ENCODE results near the gene CAPZA2.
A peak's percentile ranks its signal among the peaks of the same experiment; 100 is the strongest.
"Not testable (repeated sequence)": the region's sequence is repeated elsewhere in the genome, so short reads cannot be mapped to it uniquely, and the experiment has no call there.

Gene CAPZA2

DNA sequence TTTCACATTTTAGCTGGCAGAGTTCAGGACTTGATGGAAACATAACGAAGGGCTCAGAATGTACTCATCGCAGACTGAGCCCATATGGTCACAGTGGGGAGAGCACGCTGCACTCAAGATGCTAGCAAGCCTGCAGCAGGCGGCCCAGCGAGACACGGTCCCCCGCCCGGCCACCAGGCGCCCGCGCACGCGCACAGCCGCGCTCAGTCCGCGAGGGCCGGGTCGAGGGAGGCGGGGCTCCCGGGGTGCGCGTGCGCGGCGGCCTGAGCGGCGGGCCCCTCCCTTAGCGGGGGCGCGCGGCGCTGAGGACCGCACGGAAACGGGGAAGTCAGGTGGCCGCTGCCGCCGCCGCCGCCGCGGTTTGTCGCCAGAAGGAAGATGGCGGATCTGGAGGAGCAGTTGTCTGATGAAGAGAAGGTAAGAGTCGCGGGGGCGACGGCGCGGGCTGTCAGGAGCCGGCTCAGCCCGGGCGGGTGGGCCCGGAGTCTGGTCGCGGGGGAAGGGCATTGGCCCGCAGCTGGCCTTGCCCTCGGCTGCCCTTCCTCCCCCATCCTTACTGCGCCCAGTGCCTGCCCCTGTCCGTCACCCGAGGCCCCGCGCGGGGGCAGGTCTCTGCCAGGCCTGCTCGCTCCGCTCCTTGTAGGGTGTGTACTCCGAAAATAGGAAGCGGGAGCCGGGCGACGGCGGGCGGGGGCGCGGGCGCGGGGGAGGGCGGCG is at the start of gene CAPZA2:
CAPZA2 (plus strand) TSS at position 354 of the 717 bp plus-strand sequence; CDS start at position 379, 25 bp downstream.
- TF ChIP-seq, protein P1, sequence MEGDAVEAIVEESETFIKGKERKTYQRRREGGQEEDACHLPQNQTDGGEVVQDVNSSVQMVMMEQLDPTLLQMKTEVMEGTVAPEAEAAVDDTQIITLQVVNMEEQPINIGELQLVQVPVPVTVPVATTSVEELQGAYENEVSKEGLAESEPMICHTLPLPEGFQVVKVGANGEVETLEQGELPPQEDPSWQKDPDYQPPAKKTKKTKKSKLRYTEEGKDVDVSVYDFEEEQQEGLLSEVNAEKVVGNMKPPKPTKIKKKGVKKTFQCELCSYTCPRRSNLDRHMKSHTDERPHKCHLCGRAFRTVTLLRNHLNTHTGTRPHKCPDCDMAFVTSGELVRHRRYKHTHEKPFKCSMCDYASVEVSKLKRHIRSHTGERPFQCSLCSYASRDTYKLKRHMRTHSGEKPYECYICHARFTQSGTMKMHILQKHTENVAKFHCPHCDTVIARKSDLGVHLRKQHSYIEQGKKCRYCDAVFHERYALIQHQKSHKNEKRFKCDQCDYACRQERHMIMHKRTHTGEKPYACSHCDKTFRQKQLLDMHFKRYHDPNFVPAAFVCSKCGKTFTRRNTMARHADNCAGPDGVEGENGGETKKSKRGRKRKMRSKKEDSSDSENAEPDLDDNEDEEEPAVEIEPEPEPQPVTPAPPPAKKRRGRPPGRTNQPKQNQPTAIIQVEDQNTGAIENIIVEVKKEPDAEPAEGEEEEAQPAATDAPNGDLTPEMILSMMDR (IDR thresholded peaks at IDR 0.05; ENCODE audit: control insufficient read depth, insufficient read depth, low read depth, low read length, missing control alignments), result peak; percentile 22
- peak; percentile 38 for DNase-seq (ENCODE audit: low read depth)
- peak within 1 kb of the TSS; percentile 59 for H3K4me3 ChIP-seq (ENCODE audit: control insufficient read depth, low read depth, low read length)

DNA sequence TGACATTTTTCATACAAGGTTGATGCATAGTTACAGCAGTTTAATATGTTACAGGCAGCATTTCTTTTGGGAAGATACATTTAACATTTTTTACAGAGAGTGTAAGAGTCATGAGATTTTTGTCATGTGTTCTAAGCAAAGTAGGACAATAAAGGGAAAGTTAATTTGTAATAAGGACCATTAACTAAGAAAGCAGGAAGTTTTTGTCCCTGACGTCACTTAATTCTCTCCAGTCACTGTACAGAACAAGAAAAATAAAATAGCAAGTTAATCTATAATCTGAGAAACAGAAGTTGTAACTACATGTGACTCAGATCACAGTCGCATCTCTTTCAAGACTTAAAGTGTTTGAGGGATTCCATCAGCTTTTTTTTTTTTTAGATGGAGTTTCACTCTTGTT is 49.5 kb upstream of the CAPZA2 start:
- no peak overlapping the region for H3K4me3 ChIP-seq (ENCODE audit: control insufficient read depth, low read depth, low read length)
- no peak for DNase-seq (ENCODE audit: low read depth)
- TF ChIP-seq, protein P1 (IDR thresholded peaks at IDR 0.05; ENCODE audit: control insufficient read depth, insufficient read depth, low read depth, low read length, missing control alignments), result no peak

DNA sequence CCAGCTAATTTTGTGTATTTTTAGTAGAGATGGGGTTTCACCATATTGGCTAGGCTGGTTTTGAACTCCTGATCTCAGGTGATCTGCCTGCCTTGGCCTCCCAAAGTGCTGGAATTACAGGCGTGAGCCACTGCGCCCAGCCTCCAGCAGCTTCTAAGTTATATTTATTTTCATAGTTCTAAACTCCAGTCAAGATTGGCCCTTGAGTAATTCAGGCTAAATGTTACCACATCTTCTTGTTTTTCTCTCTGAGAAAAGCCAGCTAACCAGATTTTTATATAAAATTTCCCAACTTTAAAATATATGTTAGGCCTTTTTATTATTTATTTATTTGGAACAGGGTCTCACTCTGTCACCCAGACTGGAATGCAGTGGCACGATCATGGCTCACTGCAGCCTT is 49.0 kb upstream of the CAPZA2 start:
- peak; percentile 10 for DNase-seq (ENCODE audit: low read depth)
- not testable (repeated sequence) for H3K4me3 ChIP-seq (ENCODE audit: control insufficient read depth, low read depth, low read length)

DNA sequence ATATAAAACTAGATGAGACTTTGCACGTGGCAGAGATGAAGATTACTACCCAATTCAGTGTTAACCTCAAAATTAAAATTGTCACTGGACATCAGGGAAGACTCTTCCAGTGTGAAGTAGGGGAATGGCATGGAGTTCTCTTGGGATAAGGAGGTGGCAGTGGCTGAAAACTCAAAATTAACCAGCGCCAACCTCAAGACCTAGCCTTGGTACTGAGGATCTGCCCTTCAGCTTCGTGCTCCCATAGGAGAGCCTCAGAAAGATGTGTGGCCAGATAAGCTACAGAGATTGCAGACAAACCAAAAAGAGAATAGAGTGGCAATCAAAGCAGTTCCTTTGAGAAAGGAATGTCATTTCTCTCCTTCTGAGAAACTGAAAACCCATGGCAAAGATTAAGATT is 47.3 kb upstream of the CAPZA2 start:
- TF ChIP-seq, protein P1 (IDR thresholded peaks at IDR 0.05; ENCODE audit: control insufficient read depth, insufficient read depth, low read depth, low read length, missing control alignments), result no peak
- DNase-seq (ENCODE audit: low read depth), result no peak
- no peak overlapping the region for H3K4me3 ChIP-seq (ENCODE audit: control insufficient read depth, low read depth, low read length)

DNA sequence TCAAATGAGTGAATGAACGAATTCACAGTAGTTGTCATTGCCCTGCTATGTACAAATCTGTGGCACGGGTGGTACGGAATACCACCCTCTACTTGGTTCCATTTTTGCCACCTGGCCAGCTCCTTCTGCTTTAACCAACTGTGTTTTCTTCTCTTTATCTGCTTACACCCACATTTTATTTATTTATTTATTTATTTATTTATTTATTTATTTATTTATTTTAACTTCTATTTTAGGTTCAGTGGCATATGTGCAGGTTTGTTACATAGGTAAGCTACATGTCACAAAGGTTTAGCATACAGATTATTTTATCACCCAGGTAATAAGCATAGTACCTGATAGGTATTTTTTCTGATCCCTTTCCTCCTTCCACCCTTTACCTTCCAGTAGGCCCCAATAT is 42.2 kb upstream of the CAPZA2 start:
- no peak for DNase-seq (ENCODE audit: low read depth)
- H3K4me3 ChIP-seq (ENCODE audit: control insufficient read depth, low read depth, low read length), result no peak overlapping the region
- TF ChIP-seq, protein P1 (IDR thresholded peaks at IDR 0.05; ENCODE audit: control insufficient read depth, insufficient read depth, low read depth, low read length, missing control alignments), result no peak

DNA sequence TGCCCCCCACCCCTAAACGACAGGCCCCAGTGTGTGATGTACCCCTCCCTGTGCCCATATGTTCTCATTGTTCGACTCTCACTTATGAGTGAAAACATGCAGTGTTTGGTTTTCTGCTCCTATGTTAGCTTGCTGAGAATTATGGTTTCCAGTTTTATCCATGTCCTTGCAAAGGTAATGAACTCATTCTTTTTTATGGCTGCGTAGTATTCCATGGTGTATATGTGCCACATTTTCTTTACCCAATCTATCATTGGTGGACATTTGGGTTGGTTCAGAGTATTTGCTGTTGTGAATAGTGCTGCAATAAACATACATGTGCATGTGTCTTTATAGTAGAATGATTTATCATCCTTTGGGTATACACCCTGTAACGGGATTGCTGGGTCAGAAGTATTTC is 40.7 kb upstream of the CAPZA2 start:
- not testable (repeated sequence) for DNase-seq (ENCODE audit: low read depth); H3K4me3 ChIP-seq (ENCODE audit: control insufficient read depth, low read depth, low read length)

DNA sequence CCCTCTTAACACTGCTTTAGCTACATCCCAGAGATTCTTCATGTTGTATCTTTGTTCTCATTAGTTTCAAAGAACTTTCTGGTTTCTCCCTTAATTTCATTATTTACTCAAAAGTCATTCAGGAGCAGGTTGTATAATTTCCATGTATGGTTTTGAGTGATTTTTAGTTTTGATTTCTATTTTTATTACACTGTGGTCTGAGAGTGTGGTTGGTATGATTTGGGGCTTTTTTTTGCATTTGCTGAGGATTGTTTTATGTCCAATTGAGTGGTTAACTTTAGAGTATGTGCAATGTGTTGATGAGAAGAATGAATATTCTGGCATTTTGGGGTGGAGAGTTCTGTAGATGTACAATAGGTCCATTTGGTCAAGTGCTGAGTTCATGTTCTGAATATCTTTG is 37.9 kb upstream of the CAPZA2 start:
- DNase-seq (ENCODE audit: low read depth), result no peak
- TF ChIP-seq, protein P1 (IDR thresholded peaks at IDR 0.05; ENCODE audit: control insufficient read depth, insufficient read depth, low read depth, low read length, missing control alignments), result no peak
- H3K4me3 ChIP-seq (ENCODE audit: control insufficient read depth, low read depth, low read length), result no peak overlapping the region

DNA sequence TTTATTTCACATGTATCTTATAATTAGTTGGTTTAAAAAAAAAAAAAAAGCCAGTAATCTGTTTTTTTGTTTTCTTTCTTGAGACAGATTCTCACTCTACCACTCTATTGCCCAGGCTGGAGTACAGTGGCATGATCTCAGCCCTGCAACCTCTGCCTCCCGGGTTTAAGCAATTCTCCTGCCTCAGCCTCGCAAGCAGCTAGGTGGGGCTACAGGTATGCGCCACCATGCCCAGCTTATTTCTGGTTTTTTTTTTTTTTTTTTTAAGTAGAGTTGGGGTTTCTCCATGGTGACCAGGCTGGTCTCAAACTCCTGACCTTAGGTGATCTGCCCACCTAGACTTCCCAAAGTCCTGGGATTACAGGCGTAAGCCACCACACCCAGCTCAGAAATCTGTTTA is 34.1 kb upstream of the CAPZA2 start:
- H3K4me3 ChIP-seq (ENCODE audit: control insufficient read depth, low read depth, low read length), result no peak overlapping the region
- TF ChIP-seq, protein P1 (IDR thresholded peaks at IDR 0.05; ENCODE audit: control insufficient read depth, insufficient read depth, low read depth, low read length, missing control alignments), result no peak
- DNase-seq (ENCODE audit: low read depth), result no peak

Data from AG09309 (cell line).